Spleen (tissue), 7 donors: ENCODE data around the gene CNOT10.

Source experiments
- CTCF ChIP-seq, 11 experiments: fragments of 200-600 bp in 7 of 11; fragments of 450-650 bp in 4 of 11; sonication (generic) in 4 of 11; IDR thresholded peaks in 8 of 11; conservative IDR thresholded peaks in 3 of 11; 1 replicate in 7 of 11; 2 replicates in 4 of 11; pipeline versions ENCODE4 v1.4.0 to v1.8.0; 2016 to 2021; ENCODE audit warnings: antibody characterized with exemption in 11 of 11, inconsistent platforms in 4 of 11, mild to moderate bottlenecking in 1 of 11
- POLR2AphosphoS5 ChIP-seq, 3 donors: sonication (generic); formaldehyde crosslinking; IDR thresholded peaks; one replicate each; pipeline ENCODE4 v1.5.1; 2017; ENCODE audit warnings: antibody characterized with exemption in 3 of 3
- donor health status: DM: no; HTN: no; CAD: no; lungs with moderate emphysema.
- donor health status: DM: no; HTN: no; CAD: no.
- donor health status: DM: no; HTN: no; CAD: no.

GRCh38 chr3:32696523-32696922, 11.5 kb downstream of the CNOT10 start:
- TF ChIP-seq CTCF (IDR thresholded peaks at IDR 0.05 in 8 of 11, conservative IDR thresholded peaks at IDR 0.05 in 3 of 11), result no peak
- TF ChIP-seq POLR2AphosphoS5 (IDR thresholded peaks at IDR 0.05), result no peak
